Activated T-helper 1 cell treated with anti-CD3 and anti-CD28 coated beads, Interleukin-12 subunit alpha, Interleukin-12 subunit beta, Interleukin-2, Interleukin-4 antibody, amounts not matched to agents 30 ng/mL and 10 ng/mL and 1 ng/mL, durations not matched to agents 14 hours and 24 hours and 36 hours (primary cell): ENCODE results near the gene A2ML1. TPM values are rescaled to one million over a fixed set of nuclear protein-coding genes. Genes with fewer than 3 reads are reported as not detected.
"Not testable (repeated sequence)": the region's sequence is repeated elsewhere in the genome, so short reads cannot be mapped to it uniquely, and the experiment has no call there.

Experiments used
- DNase-seq: peaks from one replicate; pipeline ENCODE4 v3.0.0; 2021; ENCODE audit warnings: low spot score
- H3K27ac Mint-ChIP-seq: one replicate; pipeline ENCODE4 v1.8.0; 2021; ENCODE audit warnings: mild to moderate bottlenecking, mixed read lengths
- H3K27me3 Mint-ChIP-seq: one replicate; pipeline ENCODE4 v1.8.0; 2022; ENCODE audit warnings: mild to moderate bottlenecking, moderate library complexity, mixed read lengths; ENCODE audit not compliant: insufficient read depth
- H3K36me3 Mint-ChIP-seq: one replicate; pipeline ENCODE4 v1.8.0; 2021; ENCODE audit warnings: low read depth, mixed read lengths
- H3K4me1 Mint-ChIP-seq: one replicate; pipeline ENCODE4 v1.8.0; 2021; ENCODE audit warnings: low read depth, mixed read lengths
- H3K4me3 Mint-ChIP-seq: one replicate; pipeline ENCODE4 v1.8.0; 2021; ENCODE audit warnings: mild to moderate bottlenecking, moderate library complexity, mixed read lengths
- H3K9me3 Mint-ChIP-seq: one replicate; pipeline ENCODE4 v1.8.0; 2021; ENCODE audit warnings: mixed read lengths
- intact Hi-C: fragments of 100-400 bp; cut with micrococcal nuclease; formaldehyde crosslinking; loops from one replicate; pipeline ENCODE4 v1.15.1; 2024
- total RNA-seq: library from RNA; stranded (reverse); gene quantifications from 2 replicates; pipeline ENCODE4 v1.2.3, GENCODE V29; 2022

The A2ML1 gene
- total RNA-seq, 1 donor from 2014 or later = not detected

DNA sequence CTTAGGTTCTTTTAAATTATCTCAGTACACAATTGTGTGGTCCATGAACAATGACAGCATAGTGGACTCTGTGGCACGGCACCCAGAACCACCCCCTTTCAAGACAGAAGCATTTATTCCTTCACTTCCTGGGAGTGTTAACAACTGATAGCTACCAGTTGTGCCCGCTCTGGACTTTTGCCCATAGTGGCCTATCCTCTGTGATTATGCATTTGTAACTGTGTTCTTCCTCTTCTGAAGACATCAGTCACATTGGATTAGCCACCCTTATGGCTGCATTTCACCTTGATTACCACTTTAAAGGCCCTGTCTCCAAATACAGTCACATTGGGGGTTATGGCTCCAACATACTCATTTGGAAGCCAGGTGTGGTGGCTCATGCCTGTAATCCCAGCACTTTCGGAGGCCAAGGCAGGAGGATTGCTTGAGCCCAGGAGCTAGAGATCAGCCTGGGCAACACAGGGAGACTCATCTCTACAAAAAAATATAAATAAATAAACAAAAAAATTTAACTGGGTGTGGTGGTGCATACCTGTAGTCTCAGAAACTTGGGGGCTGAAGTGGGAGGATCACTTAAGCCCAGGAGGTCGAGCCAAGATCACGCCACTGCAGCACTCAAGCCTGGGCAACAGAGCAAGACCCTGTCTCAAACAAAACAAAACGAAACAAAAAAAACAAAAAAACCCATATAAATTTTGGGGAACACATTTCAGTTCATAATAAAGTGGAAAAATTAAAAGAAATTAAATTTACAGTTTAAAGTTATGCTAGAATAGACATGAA lies 64.3 kb downstream of the A2ML1 start:
- intact Hi-C loops = no loop called here
- Mint-ChIP-seq H3K4me1 (peaks cover 6% of the 10 kb centered on the region), H3K4me3 (no peak overlapping the region), H3K36me3 (no peaks in the 10 kb centered on the region), H3K9me3 (no peaks in the 10 kb centered on the region), H3K27me3 (peaks cover 10% of the 10 kb centered on the region), H3K27ac (no peak overlapping the region)
- no peak for DNase-seq

DNA sequence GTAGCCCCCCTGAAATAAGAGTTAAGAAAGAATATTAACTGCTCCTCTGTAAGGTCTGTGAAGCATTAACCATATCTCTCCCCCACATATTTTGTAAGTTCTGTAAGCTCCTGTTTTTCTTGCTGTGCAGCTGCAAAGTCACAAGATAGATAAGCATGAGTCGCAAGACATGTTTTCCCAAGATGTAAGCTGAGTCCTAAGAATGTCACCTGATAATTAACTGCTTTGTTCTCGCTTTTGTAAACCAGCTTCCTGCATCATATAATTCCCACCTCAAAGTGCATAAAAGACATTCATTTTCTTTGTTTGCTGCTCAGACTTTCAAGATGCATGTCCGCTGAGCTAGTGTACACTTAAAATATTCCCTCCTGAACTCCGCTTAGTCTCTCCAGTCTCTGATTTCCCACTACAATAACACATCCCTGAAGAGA lies 64.9 kb downstream of the A2ML1 start:
- no peaks in the 10 kb centered on the region for H3K9me3 Mint-ChIP-seq
- H3K36me3 Mint-ChIP-seq = no peaks in the 10 kb centered on the region
- no peak for DNase-seq
- peaks cover 10% of the 10 kb centered on the region for H3K27me3 Mint-ChIP-seq
- peaks cover 6% of the 10 kb centered on the region for H3K4me1 Mint-ChIP-seq
- no peak overlapping the region for H3K27ac Mint-ChIP-seq
- H3K4me3 Mint-ChIP-seq = no peak overlapping the region
- intact Hi-C loops = no loop called here

DNA sequence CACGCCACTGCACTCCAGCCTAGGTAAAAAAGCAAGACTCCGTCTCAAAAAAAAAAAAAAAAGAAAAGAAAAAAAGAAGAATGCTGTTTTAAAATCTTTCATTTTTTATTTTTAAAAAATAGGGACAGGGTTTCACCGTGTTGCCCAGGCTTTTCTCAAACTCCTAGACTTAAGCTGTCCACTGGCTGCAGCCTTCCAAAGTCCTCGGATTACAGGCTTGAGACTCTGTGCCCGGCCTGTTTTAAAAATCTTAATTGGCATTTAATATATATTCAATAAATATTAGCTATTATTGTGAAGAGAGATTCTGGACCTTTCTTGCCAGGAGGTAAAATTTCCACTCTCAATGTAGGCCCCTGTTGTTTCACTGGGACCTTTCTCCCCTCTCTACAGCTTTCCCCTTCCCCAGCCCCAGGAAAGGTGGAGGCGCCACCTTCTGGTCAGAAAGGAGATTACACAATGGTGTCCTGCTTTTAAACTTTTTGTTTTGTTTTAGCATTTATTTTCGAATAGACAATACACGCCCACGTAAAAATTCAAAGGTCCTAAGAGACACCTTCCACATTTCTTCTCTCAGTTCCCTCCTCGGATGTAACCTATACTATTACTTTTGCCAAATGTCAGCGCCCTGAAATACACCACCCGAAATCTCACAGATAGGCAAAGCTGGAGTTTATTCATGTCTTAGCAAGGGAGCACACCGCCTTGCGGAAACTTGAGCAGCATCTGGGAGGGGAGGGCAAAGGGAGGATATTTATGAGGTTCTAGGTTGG lies 68.1 kb downstream of the A2ML1 start:
- Mint-ChIP-seq H3K27ac (no peak overlapping the region), H3K9me3 (no peaks in the 10 kb centered on the region), H3K4me1 (peaks cover 6% of the 10 kb centered on the region), H3K4me3 (peak overlapping the region; percentile 72), H3K36me3 (no peaks in the 10 kb centered on the region), H3K27me3 (peaks cover 13% of the 10 kb centered on the region)
- intact Hi-C loops = loop anchor here (1.0 to 2.0 kb wide), 8 partner anchors 24 to 346 kb away; partner anchors contain the start of genes PHC1 and RIMKLB
- DNase-seq = peak; percentile 45

DNA sequence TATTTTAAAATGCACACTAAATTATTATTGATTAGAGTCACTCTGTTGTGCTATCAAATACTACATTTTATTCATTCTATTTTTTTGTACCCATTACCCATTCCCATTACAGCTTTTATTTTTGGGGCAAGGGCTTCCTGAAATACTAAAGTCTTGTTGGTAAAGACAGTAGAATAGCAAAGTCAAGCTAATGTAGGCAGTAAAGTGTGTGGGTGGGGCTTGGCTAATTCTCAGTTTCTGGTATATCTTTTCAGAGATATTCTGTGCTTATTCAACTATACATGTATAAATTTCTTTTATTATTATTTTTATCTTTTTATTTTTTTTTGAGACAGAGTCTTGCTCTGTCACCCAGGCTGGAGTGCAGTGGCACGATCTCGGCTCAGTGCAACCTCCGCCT lies 69.6 kb downstream of the A2ML1 start:
- Mint-ChIP-seq H3K27ac (no peak overlapping the region), H3K36me3 (no peaks in the 10 kb centered on the region), H3K4me3 (no peak overlapping the region), H3K9me3 (no peaks in the 10 kb centered on the region), H3K4me1 (peaks cover 6% of the 10 kb centered on the region), H3K27me3 (peaks cover 15% of the 10 kb centered on the region)
- no peak for DNase-seq
- intact Hi-C loops = loop anchor here (2.0 kb wide), 2 partner anchors 147 to 195 kb away; partner anchors contain the start of gene RIMKLB

DNA sequence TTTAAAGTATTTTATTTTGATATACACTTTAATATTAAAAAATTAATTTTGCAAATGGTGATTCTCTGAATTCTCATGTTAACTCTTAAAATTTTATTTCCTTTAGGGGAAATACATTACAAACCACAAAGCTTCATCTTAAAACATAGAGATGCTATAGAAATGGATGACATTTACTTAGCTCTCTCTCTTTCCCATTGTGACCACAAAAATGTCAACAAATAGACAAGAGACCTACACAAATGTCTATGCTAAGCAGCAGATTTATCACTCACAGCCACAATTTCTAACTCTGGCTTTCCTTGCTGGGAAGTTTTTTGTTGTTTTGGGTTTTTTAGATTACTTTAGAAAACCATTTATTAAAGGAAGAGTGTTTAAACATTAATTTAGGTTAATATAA lies 72.0 kb downstream of the A2ML1 start:
- no peak for DNase-seq
- Mint-ChIP-seq H3K27ac (no peak overlapping the region), H3K9me3 (no peaks in the 10 kb centered on the region), H3K27me3 (peaks cover 15% of the 10 kb centered on the region), H3K4me1 (peaks cover 6% of the 10 kb centered on the region), H3K4me3 (no peak overlapping the region), H3K36me3 (no peaks in the 10 kb centered on the region)
- intact Hi-C loops = no loop called here

DNA sequence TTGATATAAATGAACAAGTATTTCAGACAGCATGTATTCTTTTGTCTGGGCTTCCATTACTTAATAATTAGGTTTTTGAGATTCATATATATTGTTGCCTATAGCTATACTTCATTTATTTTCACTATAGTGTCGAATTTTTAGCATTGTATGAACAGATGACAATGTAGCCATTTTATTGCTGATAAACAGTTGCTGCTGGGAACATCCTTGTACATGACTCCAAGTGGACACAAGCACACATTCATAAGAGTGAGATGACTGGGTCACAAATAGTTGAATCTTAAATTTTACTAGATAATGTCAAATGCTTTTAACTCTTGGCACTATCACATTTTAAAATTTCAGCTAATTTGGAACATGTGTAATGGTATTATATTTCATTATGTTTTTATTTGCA lies 72.6 kb downstream of the A2ML1 start:
- Mint-ChIP-seq H3K4me3 (no peak overlapping the region), H3K27me3 (peaks cover 16% of the 10 kb centered on the region), H3K9me3 (no peaks in the 10 kb centered on the region), H3K27ac (no peak overlapping the region), H3K4me1 (peaks cover 6% of the 10 kb centered on the region), H3K36me3 (no peaks in the 10 kb centered on the region)
- no peak for DNase-seq
- intact Hi-C loops = no loop called here

DNA sequence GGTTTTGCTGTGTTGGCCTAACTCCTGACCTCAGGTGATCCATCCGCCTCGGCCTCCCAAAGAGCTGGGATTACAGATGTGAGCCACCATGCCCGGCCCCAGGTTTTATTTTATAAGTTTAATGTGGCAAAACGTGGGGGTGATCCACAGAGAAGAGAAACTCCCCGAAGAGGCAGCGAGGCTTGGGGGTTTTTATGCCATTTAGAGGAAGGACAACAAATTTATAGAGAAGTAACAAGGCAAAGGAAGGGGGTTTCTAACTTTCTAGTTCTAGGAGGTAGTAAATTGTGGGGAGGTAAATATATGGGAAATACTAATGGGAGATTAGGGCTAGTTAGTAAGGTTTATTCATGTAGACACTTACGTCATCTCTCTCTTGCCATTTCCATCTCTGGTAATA lies 74.7 kb downstream of the A2ML1 start:
- intact Hi-C loops = no loop called here
- H3K36me3 Mint-ChIP-seq = no peaks in the 10 kb centered on the region
- H3K9me3 Mint-ChIP-seq = no peaks in the 10 kb centered on the region
- H3K4me3 Mint-ChIP-seq = no peak overlapping the region
- no peak for DNase-seq
- H3K4me1 Mint-ChIP-seq = no peaks in the 10 kb centered on the region
- no peak overlapping the region for H3K27ac Mint-ChIP-seq
- H3K27me3 Mint-ChIP-seq = peaks cover 14% of the 10 kb centered on the region

DNA sequence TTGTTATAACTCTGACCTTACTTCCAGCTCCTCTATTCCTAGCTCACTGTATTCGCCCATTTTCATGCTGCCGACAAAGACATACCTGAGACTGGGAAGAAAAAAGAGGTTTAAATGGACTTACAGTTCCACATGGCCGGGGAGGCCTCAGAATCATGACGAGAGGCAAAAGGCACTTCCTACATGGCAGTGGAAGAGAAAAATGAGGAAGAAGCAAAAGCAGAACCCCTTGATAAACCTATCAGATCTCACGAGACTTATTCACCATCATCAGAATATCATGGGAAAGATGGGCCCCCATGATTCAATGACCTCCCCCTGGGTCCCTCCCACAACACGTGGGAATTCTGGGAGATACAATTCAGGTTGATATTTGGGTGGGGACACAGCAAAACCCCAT lies 77.4 kb downstream of the A2ML1 start:
- Mint-ChIP-seq H3K9me3 (no peaks in the 10 kb centered on the region), H3K4me3 (no peak overlapping the region), H3K27me3 (peaks cover 13% of the 10 kb centered on the region), H3K36me3 (no peaks in the 10 kb centered on the region), H3K4me1 (peaks cover 7% of the 10 kb centered on the region), H3K27ac (no peak overlapping the region)
- DNase-seq = no peak
- intact Hi-C loops = no loop called here

DNA sequence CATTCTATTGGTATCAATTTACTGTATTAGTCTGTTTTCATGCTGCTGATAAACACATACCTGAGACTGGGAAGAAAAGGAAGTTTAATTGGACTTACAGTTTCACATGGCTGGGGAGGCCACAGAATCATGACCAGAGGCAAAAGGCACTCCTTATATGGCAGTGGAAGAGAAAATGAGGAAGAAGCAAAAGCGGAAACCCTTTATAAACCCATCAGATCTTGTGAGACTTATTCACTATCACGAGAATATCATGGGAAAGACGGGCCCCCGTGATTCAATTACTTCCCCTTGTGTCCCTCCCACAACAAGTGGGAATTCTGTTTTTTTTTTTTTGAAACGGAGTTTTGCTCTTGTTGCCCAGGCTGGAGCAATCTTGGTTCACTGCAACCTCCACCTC lies 80.3 kb downstream of the A2ML1 start:
- H3K4me1 Mint-ChIP-seq, intact Hi-C loops, H3K4me3 Mint-ChIP-seq, H3K36me3 Mint-ChIP-seq, DNase-seq, H3K27ac Mint-ChIP-seq, H3K9me3 Mint-ChIP-seq: not testable (repeated sequence)
- H3K27me3 Mint-ChIP-seq = peaks cover 20% of the 10 kb centered on the region

DNA sequence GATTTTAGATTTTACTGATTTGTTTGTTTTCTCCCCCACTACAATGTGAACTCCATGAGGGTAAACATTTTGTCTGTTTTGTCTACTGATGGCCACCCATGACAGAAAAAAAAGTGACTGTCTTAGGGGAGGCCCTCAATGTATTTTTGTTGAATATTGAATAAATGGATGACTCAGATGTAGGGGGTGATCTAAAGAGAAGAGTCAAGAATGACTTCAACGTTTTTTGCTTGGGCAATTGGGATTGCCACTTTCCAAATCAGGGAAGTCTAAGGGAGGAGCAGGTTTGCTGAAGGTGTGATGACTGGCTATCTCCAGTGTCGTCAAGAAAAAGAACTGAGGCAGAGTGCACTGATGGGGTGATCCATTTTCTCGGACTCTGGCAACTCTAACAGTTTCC lies 81.2 kb downstream of the A2ML1 start:
- Mint-ChIP-seq H3K4me1 (peaks cover 7% of the 10 kb centered on the region), H3K9me3 (no peaks in the 10 kb centered on the region), H3K36me3 (no peaks in the 10 kb centered on the region), H3K4me3 (no peak overlapping the region), H3K27me3 (peaks cover 20% of the 10 kb centered on the region), H3K27ac (no peak overlapping the region)
- intact Hi-C loops = no loop called here
- DNase-seq = no peak

DNA sequence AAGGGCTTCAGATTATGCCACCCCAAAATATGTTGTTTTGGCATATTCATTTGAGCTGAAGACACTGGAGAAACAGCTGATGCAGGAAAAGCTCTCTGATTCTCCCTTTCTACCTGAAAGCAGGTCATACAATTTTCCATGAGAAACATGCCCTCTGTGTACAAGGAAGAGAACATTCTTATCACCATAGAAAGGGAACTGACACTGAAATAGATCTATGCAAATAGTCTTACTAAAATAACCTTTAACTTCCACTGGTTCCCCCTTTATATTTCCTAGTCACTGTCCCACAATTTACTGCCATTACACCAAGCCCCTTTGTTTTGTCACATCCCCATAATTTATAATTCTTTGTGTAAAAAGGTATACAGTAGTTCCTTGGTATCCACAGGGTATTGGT lies 82.2 kb downstream of the A2ML1 start:
- Mint-ChIP-seq H3K27ac (no peak overlapping the region), H3K27me3 (peaks cover 20% of the 10 kb centered on the region), H3K4me1 (peaks cover 7% of the 10 kb centered on the region), H3K36me3 (no peaks in the 10 kb centered on the region), H3K9me3 (no peaks in the 10 kb centered on the region), H3K4me3 (no peak overlapping the region)
- DNase-seq = no peak
- intact Hi-C loops = no loop called here

DNA sequence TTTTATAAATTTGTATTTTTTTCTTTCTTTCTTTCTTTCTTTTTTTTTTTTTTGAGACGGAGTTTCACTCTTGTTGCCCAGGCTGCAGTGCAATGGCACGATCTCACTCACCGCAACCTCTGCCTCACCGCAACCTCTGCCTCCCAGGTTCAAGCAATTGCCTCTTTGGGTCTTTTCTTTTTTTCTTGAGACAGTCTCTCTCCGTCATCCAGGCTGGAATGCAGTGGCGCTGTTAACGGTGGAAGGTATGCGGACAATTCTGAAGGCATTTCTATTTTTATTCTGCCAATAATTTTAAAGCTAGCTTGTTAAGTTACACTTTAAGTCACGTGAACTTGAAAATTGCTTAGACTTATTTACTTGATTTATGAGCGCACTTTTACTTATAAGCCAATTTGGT lies 83.1 kb downstream of the A2ML1 start:
- intact Hi-C loops = no loop called here
- Mint-ChIP-seq H3K27ac (no peak overlapping the region), H3K4me1 (peaks cover 7% of the 10 kb centered on the region), H3K9me3 (no peaks in the 10 kb centered on the region), H3K27me3 (peaks cover 18% of the 10 kb centered on the region), H3K36me3 (no peaks in the 10 kb centered on the region), H3K4me3 (no peak overlapping the region)
- DNase-seq = no peak
